H9 (cell line): Measurements from ENCODE around the gene TMEM163. TPM values are rescaled to one million over a fixed set of nuclear protein-coding genes. Genes with fewer than 3 reads are reported as not detected.

Experiments
- DNase-seq: peaks from one replicate; pipeline ENCODE4 v3.0.0-alpha.2; 2017
- H2AFZ ChIP-seq: one replicate; pipeline ENCODE4 v1.6.1; 2013; ENCODE audit warnings: mild to moderate bottlenecking, low read length, control low read depth, moderate library complexity
- H2AK5ac ChIP-seq: 2 replicates; pipeline ENCODE4 v1.6.1; 2013; ENCODE audit warnings: low read length, control low read depth, mixed read lengths; ENCODE audit not compliant: insufficient read length
- H2BK120ac ChIP-seq: one replicate; pipeline ENCODE4 v1.6.1; 2013; ENCODE audit warnings: low read depth, mild to moderate bottlenecking, low read length, control low read depth, inconsistent platforms; ENCODE audit not compliant: poor library complexity, severe bottlenecking
- H2BK12ac ChIP-seq: 2 replicates; pipeline ENCODE4 v1.6.1; 2013; ENCODE audit warnings: low read length, control low read depth, mixed read lengths, low read depth; ENCODE audit not compliant: insufficient read length
- H2BK15ac ChIP-seq: 2 replicates; pipeline ENCODE4 v1.6.1; 2013; ENCODE audit warnings: low read depth, low read length, control low read depth
- H2BK20ac ChIP-seq: one replicate; pipeline ENCODE4 v1.6.1; 2013; ENCODE audit warnings: low read depth, mild to moderate bottlenecking, low read length, control low read depth, inconsistent platforms; ENCODE audit not compliant: poor library complexity, severe bottlenecking
- H2BK5ac ChIP-seq: 2 replicates; pipeline ENCODE4 v1.6.1; 2013; ENCODE audit warnings: low read length, control low read depth, mixed read lengths; ENCODE audit not compliant: insufficient read length
- H3K14ac ChIP-seq: 2 replicates; pipeline ENCODE4 v1.6.1; 2013; ENCODE audit warnings: low read length, control low read depth; ENCODE audit not compliant: insufficient read depth
- H3K18ac ChIP-seq: 2 replicates; pipeline ENCODE4 v1.6.1; 2013; ENCODE audit warnings: low read depth, mild to moderate bottlenecking, mixed read lengths, low read length, control low read depth; ENCODE audit not compliant: insufficient read length
- H3K23ac ChIP-seq: 2 replicates; pipeline ENCODE4 v1.6.1; 2013; ENCODE audit warnings: low read length, control low read depth, mixed read lengths, low read depth; ENCODE audit not compliant: insufficient read length
- H3K23me2 ChIP-seq: 2 replicates; pipeline ENCODE4 v1.6.1; 2013; ENCODE audit warnings: low read depth, mild to moderate bottlenecking, mixed read lengths, low read length, control low read depth; ENCODE audit not compliant: insufficient read length, poor library complexity, severe bottlenecking
- H3K27ac ChIP-seq: 2 replicates; pipeline ENCODE4 v1.5.1; 2013; ENCODE audit warnings: low read length, control low read depth, mixed read lengths, low read depth; ENCODE audit not compliant: insufficient read length
- H3K27me3 ChIP-seq: 2 replicates; pipeline ENCODE4 v1.6.1; 2013; ENCODE audit warnings: low read length, control low read depth, inconsistent platforms; ENCODE audit not compliant: insufficient read depth
- H3K4ac ChIP-seq: 2 replicates; pipeline ENCODE4 v1.6.1; 2013; ENCODE audit warnings: low read depth, mild to moderate bottlenecking, control low read depth, inconsistent platforms, low read length, moderate library complexity
- H3K4me1 ChIP-seq: 2 replicates; pipeline ENCODE4 v1.6.1; 2013; ENCODE audit warnings: low read length, control low read depth, inconsistent platforms; ENCODE audit not compliant: insufficient read depth
- H3K4me2 ChIP-seq: 2 replicates; pipeline ENCODE4 v1.6.1; 2013; ENCODE audit warnings: low read length, control low read depth, mixed read lengths; ENCODE audit not compliant: insufficient read length, insufficient read depth
- H3K56ac ChIP-seq: 2 replicates; pipeline ENCODE4 v1.6.1; 2013; ENCODE audit warnings: low read depth, mild to moderate bottlenecking, mixed read lengths, low read length, control low read depth; ENCODE audit not compliant: insufficient read length
- H3K79me1 ChIP-seq: 2 replicates; pipeline ENCODE4 v1.6.1; 2013; ENCODE audit warnings: low read depth, mild to moderate bottlenecking, moderate library complexity, low read length, control low read depth, inconsistent platforms; ENCODE audit not compliant: insufficient read depth, poor library complexity, severe bottlenecking
- H3K79me2 ChIP-seq: 2 replicates; pipeline ENCODE4 v1.6.1; 2013; ENCODE audit warnings: low read length, control low read depth, inconsistent platforms; ENCODE audit not compliant: insufficient read depth
- H3K9ac ChIP-seq: 2 replicates; pipeline ENCODE4 v1.6.1; 2013; ENCODE audit warnings: low read length, control low read depth, mixed read lengths; ENCODE audit not compliant: insufficient read length; ENCODE audit errors: extremely low read depth
- H3K9me3 ChIP-seq: one replicate; pipeline ENCODE4 v1.6.1; 2013; ENCODE audit warnings: low read depth, low read length, inconsistent platforms; ENCODE audit not compliant: control insufficient read depth
- H3T11ph ChIP-seq: one replicate; pipeline ENCODE4 v1.6.1; 2013; ENCODE audit warnings: mild to moderate bottlenecking, low read length, control low read depth, inconsistent platforms
- H4K20me1 ChIP-seq: one replicate; pipeline ENCODE4 v1.6.1; 2013; ENCODE audit not compliant: control insufficient read depth, insufficient read length, insufficient read depth
- H4K5ac ChIP-seq: 2 replicates; pipeline ENCODE4 v1.6.1; 2013; ENCODE audit warnings: low read depth, mild to moderate bottlenecking, mixed read lengths, low read length, control low read depth; ENCODE audit not compliant: insufficient read length
- H4K8ac ChIP-seq: replicated peaks from 2 replicates; pipeline ENCODE4 v1.6.1; 2013; ENCODE audit warnings: low read length, control low read depth, mixed read lengths, low read depth; ENCODE audit not compliant: insufficient read length
- H4K91ac ChIP-seq: 2 replicates; pipeline ENCODE4 v1.6.1; 2013; ENCODE audit warnings: low read depth, mild to moderate bottlenecking, moderate library complexity, mixed read lengths, low read length, control low read depth; ENCODE audit not compliant: insufficient read length
- H3K27ac Mint-ChIP-seq, 3 experiments: 2 replicates in 2 of 3; 3 replicates in 1 of 3; pipeline ENCODE4 v1.8.0; 2020 to 2021; ENCODE audit warnings: mixed read lengths in 3 of 3, mild to moderate bottlenecking in 1 of 3, moderate library complexity in 1 of 3
- H3K27me3 Mint-ChIP-seq: 2 replicates; pipeline ENCODE4 v1.8.0; 2021; ENCODE audit warnings: low read depth, mild to moderate bottlenecking, moderate library complexity, mixed read lengths
- H3K36me3 Mint-ChIP-seq, 3 experiments: 2 replicates in 2 of 3; 3 replicates in 1 of 3; pipeline ENCODE4 v1.8.0; 2020 to 2021; ENCODE audit warnings: low read depth in 3 of 3, mixed read lengths in 3 of 3; ENCODE audit not compliant: insufficient read depth in 1 of 3
- H3K4me1 Mint-ChIP-seq, 2 experiments: 2 replicates each; pipeline ENCODE4 v1.8.0; 2020; ENCODE audit warnings: mixed read lengths in 2 of 2
- H3K4me3 Mint-ChIP-seq, 2 experiments: 2 replicates in 1 of 2; 3 replicates in 1 of 2; pipeline ENCODE4 v1.8.0; 2020 to 2021; ENCODE audit warnings: mild to moderate bottlenecking in 2 of 2, mixed read lengths in 2 of 2, moderate library complexity in 1 of 2
- H3K9me3 Mint-ChIP-seq, 2 experiments: 2 replicates in 1 of 2; 3 replicates in 1 of 2; pipeline ENCODE4 v1.8.0; 2020; ENCODE audit warnings: mild to moderate bottlenecking in 2 of 2, mixed read lengths in 2 of 2, moderate library complexity in 1 of 2
- WGBS: extraction: QIAGEN DNeasy Blood & Tissue Kit; methylation state at CpG from one replicate; pipeline ENCODE4 v1.1.7; 2013; ENCODE audit warnings: missing lambda C conversion rate, low lambda C conversion rate, mixed read lengths; ENCODE audit not compliant: insufficient read length; ENCODE audit errors: extremely low coverage; 5-methylcytosine and 5-hydroxymethylcytosine counted together
- total RNA-seq: library from RNA; stranded (reverse); gene quantifications from 2 replicates; pipeline ENCODE4 v1.2.1, GENCODE V29; 2021
- TF ChIP-seq, protein P1 (sequence below): fragments of 200-600 bp; sonication (generic); conservative IDR thresholded peaks from 3 replicates; pipeline ENCODE4 v1.8.0; 2021; ENCODE audit warnings: antibody characterized with exemption, mild to moderate bottlenecking

TMEM163 gene
- total RNA-seq, 1 experiment from 2014 or later: 0.39 TPM

DNA sequence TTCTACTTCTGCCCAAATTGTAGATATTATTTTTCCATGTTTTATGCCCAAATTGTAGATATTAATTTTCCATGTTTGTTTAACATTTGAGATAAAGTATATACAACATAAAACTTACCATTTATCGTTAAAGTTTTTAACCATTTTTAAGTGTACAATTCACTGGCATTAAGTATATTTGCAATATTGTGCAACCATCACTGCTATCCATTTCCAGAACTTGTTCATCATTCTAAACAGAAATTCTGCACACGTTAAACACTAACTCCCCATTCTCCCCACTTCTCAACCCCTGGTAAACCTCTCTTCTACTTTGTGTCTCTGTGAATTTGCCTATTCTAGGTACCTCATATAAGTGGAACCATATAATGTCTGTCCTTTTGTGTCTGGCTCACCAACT lies 302.8 kb downstream of the TMEM163 start:
- DNase-seq: no peak
- H3K9me3 Mint-ChIP-seq: no peaks in the 10 kb centered on the region
- H3K36me3 Mint-ChIP-seq: no peaks in the 10 kb centered on the region; a peak in 1 of 7 replicates
- H2BK12ac ChIP-seq: no peak overlapping the region
- no peak overlapping the region for H3T11ph ChIP-seq
- H3K27ac ChIP-seq: no peak overlapping the region
- no peak overlapping the region for H4K5ac ChIP-seq
- H3K9ac ChIP-seq: no peak overlapping the region
- no peaks in the 10 kb centered on the region for H4K20me1 ChIP-seq
- no peak overlapping the region for H4K8ac ChIP-seq
- no peak overlapping the region for H3K23ac ChIP-seq
- H3K4ac ChIP-seq: no peak overlapping the region
- no peaks in the 10 kb centered on the region for H3K9me3 ChIP-seq
- TF ChIP-seq, protein P1, sequence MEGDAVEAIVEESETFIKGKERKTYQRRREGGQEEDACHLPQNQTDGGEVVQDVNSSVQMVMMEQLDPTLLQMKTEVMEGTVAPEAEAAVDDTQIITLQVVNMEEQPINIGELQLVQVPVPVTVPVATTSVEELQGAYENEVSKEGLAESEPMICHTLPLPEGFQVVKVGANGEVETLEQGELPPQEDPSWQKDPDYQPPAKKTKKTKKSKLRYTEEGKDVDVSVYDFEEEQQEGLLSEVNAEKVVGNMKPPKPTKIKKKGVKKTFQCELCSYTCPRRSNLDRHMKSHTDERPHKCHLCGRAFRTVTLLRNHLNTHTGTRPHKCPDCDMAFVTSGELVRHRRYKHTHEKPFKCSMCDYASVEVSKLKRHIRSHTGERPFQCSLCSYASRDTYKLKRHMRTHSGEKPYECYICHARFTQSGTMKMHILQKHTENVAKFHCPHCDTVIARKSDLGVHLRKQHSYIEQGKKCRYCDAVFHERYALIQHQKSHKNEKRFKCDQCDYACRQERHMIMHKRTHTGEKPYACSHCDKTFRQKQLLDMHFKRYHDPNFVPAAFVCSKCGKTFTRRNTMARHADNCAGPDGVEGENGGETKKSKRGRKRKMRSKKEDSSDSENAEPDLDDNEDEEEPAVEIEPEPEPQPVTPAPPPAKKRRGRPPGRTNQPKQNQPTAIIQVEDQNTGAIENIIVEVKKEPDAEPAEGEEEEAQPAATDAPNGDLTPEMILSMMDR: no peak
- H3K4me1 ChIP-seq: no peaks in the 10 kb centered on the region
- H3K23me2 ChIP-seq: no peaks in the 10 kb centered on the region
- H3K27me3 Mint-ChIP-seq: no peaks in the 10 kb centered on the region
- no peaks in the 10 kb centered on the region for H3K79me1 ChIP-seq
- H2AFZ ChIP-seq: no peak overlapping the region
- no peak overlapping the region for H4K91ac ChIP-seq
- H2BK20ac ChIP-seq: no peak overlapping the region
- H3K27ac Mint-ChIP-seq: no peak overlapping the region; a peak in 1 of 7 replicates
- no peaks in the 10 kb centered on the region for H3K79me2 ChIP-seq
- no peak overlapping the region for H2BK120ac ChIP-seq
- peaks cover 11 to 19% of the 10 kb centered on the region in 2 experiments for H3K4me1 Mint-ChIP-seq
- no peak overlapping the region for H3K4me3 Mint-ChIP-seq
- no peak overlapping the region for H2BK5ac ChIP-seq
- H3K14ac ChIP-seq: no peak overlapping the region
- H2AK5ac ChIP-seq: no peak overlapping the region
- H3K4me2 ChIP-seq: no peak overlapping the region
- no peak overlapping the region for H3K56ac ChIP-seq
- H3K18ac ChIP-seq: no peak overlapping the region
- no peaks in the 10 kb centered on the region for H3K27me3 ChIP-seq
- no peak overlapping the region for H2BK15ac ChIP-seq
- WGBS: no CpG with 5 or more reads among the region's 2 CpGs
